H1 (cell line): Measurements from ENCODE around the gene ST3GAL3. TPM values are rescaled to one million over a fixed set of nuclear protein-coding genes. Genes with fewer than 3 reads are reported as not detected.

Experiments used
- CTCF ChIA-PET: fragments of 300-600 bp; sonication (Branson Sonifier 250); formaldehyde crosslinking; loops from one replicate; lab custom pipeline; 2021; ENCODE audit not compliant: partially characterized antibody; lab: Charles Lee
- POLR2A ChIA-PET: fragments of 300-600 bp; sonication (Branson Sonifier 250); formaldehyde crosslinking; loops from one replicate; lab custom pipeline; 2021; ENCODE audit warnings: inconsistent platforms; ENCODE audit not compliant: partially characterized antibody; lab: Charles Lee
- DNase-seq, 2 experiments: peaks; one replicate each; pipeline versions ENCODE4 v3.0.0 to v3.0.0-alpha.2; 2010 to 2022; ENCODE audit warnings: low spot score in 2 of 2, low read depth in 1 of 2, mixed read lengths in 1 of 2
- FAIRE-seq: peaks from 2 replicates; lab custom pipeline; 2011; peaks lifted over from hg19 to GRCh38; lab: Jason Lieb, UNC
- H2AFZ ChIP-seq: 2 replicates; pipeline ENCODE4 v1.8.1; 2012; ENCODE audit warnings: low read length, inconsistent platforms
- H2AK5ac ChIP-seq: 2 replicates; pipeline ENCODE4 v1.6.1; 2013; ENCODE audit warnings: low read depth, low read length
- H2BK120ac ChIP-seq: replicated peaks from 2 replicates; pipeline ENCODE3; 2013; ENCODE audit warnings: low read depth, low read length, inconsistent platforms
- H2BK12ac ChIP-seq: 2 replicates; pipeline ENCODE4 v1.6.1; 2013; ENCODE audit warnings: low read depth, low read length
- H2BK15ac ChIP-seq: 2 replicates; pipeline ENCODE4 v1.6.1; 2013; ENCODE audit warnings: low read length
- H2BK20ac ChIP-seq: 2 replicates; pipeline ENCODE4 v1.6.1; 2013; ENCODE audit warnings: low read length
- H2BK5ac ChIP-seq: 2 replicates; pipeline ENCODE4 v1.6.1; 2013; ENCODE audit warnings: low read depth, low read length
- H3K14ac ChIP-seq: 2 replicates; pipeline ENCODE4 v1.6.1; 2013; ENCODE audit warnings: inconsistent platforms; ENCODE audit not compliant: insufficient read length
- H3K18ac ChIP-seq: 2 replicates; pipeline ENCODE4 v1.6.1; 2013; ENCODE audit warnings: low read length; ENCODE audit errors: extremely low read depth
- H3K23ac ChIP-seq: 2 replicates; pipeline ENCODE4 v1.6.1; 2013; ENCODE audit warnings: inconsistent platforms; ENCODE audit not compliant: insufficient read length
- H3K23me2 ChIP-seq: 2 replicates; pipeline ENCODE4 v1.6.1; 2013; ENCODE audit warnings: low read depth, low read length
- H3K27ac ChIP-seq: 2 replicates; pipeline ENCODE4 v1.6.1; 2011; ENCODE audit warnings: low read depth, low read length, inconsistent platforms
- H3K27me3 ChIP-seq, 4 experiments: replicated peaks in 1 of 4; 1 replicate in 1 of 4; 2 replicates in 3 of 4; pipeline versions ENCODE4 v1.6.1 to v1.8.1; 2011 to 2013; ENCODE audit warnings: low read length in 3 of 4, mild to moderate bottlenecking in 3 of 4, inconsistent platforms in 2 of 4, mixed read lengths in 2 of 4, moderate library complexity in 1 of 4; ENCODE audit not compliant: control insufficient read depth in 3 of 4, insufficient read depth in 3 of 4; ENCODE audit errors: extremely low read depth in 1 of 4
- H3K36me3 ChIP-seq, 4 experiments: 2 replicates each; pipeline versions ENCODE4 v1.6.1 to v1.8.1; 2011 to 2013; ENCODE audit warnings: mild to moderate bottlenecking in 4 of 4, low read length in 3 of 4, moderate library complexity in 2 of 4, control low read depth in 1 of 4, inconsistent platforms in 1 of 4; ENCODE audit not compliant: insufficient read depth in 4 of 4, control insufficient read depth in 2 of 4
- H3K4ac ChIP-seq: replicated peaks from 2 replicates; pipeline ENCODE3; 2013; ENCODE audit warnings: low read length, low read depth, mixed read lengths, inconsistent platforms; ENCODE audit not compliant: insufficient read length
- H3K4me1 ChIP-seq, 4 experiments: replicated peaks in 1 of 4; 1 replicate in 1 of 4; 2 replicates in 3 of 4; pipeline versions ENCODE4 v1.6.1 to v1.8.1; 2011 to 2013; ENCODE audit warnings: low read length in 3 of 4, inconsistent platforms in 2 of 4, mixed read lengths in 1 of 4; ENCODE audit not compliant: insufficient read depth in 4 of 4, control insufficient read depth in 3 of 4
- H3K4me2 ChIP-seq, 2 experiments: 2 replicates each; pipeline versions ENCODE4 v1.6.1 to v1.8.1; 2011 to 2013; ENCODE audit warnings: low read depth in 2 of 2, low read length in 2 of 2, control low read depth in 1 of 2, inconsistent platforms in 1 of 2, mild to moderate bottlenecking in 1 of 2; ENCODE audit not compliant: insufficient read depth in 1 of 2
- H3K4me3 ChIP-seq, 4 experiments: fragments of 200-600, 300-600 bp in 1 of 4; sonication (generic), shearing (Covaris generic), sonication (Bioruptor Twin) in 1 of 4; 2 replicates each; pipeline versions ENCODE4 v1.5.1 to v1.8.1; 2011 to 2016; ENCODE audit warnings: low read length in 4 of 4, low read depth in 3 of 4, control low read depth in 2 of 4, inconsistent platforms in 2 of 4, mild to moderate bottlenecking in 2 of 4, mixed read lengths in 1 of 4, moderate library complexity in 1 of 4; ENCODE audit not compliant: insufficient read depth in 2 of 4; ENCODE audit errors: extremely low read depth in 1 of 4
- H3K56ac ChIP-seq: replicated peaks from 2 replicates; pipeline ENCODE3; 2013; ENCODE audit warnings: low read depth, mild to moderate bottlenecking, mixed read lengths, low read length, inconsistent platforms; ENCODE audit not compliant: insufficient read length
- H3K79me1 ChIP-seq: 2 replicates; pipeline ENCODE4 v1.6.1; 2013; ENCODE audit warnings: low read depth, low read length, control low read depth
- H3K79me2 ChIP-seq, 2 experiments: 2 replicates each; pipeline versions ENCODE4 v1.6.1 to v1.8.1; 2012 to 2013; ENCODE audit warnings: low read length in 2 of 2, mild to moderate bottlenecking in 2 of 2, inconsistent platforms in 1 of 2; ENCODE audit not compliant: insufficient read depth in 2 of 2, control insufficient read depth in 1 of 2
- H3K9ac ChIP-seq, 4 experiments: replicated peaks in 1 of 4; 1 replicate in 1 of 4; 2 replicates in 3 of 4; pipeline versions ENCODE4 v1.6.1 to v1.8.1; 2011 to 2013; ENCODE audit warnings: low read depth in 3 of 4, low read length in 3 of 4, control low read depth in 2 of 4, mild to moderate bottlenecking in 2 of 4, moderate library complexity in 2 of 4, inconsistent platforms in 1 of 4; ENCODE audit errors: extremely low read depth in 1 of 4
- H3K9me3 ChIP-seq, 2 experiments: 2 replicates each; pipeline versions ENCODE4 v1.6.1 to v1.8.1; 2012 to 2013; ENCODE audit warnings: mild to moderate bottlenecking in 2 of 2, moderate library complexity in 2 of 2, control low read depth in 1 of 2, inconsistent platforms in 1 of 2, low read depth in 1 of 2, low read length in 1 of 2, mixed read lengths in 1 of 2; ENCODE audit not compliant: insufficient read depth in 2 of 2
- H4K20me1 ChIP-seq, 2 experiments: replicated peaks in 1 of 2; 2 replicates each; pipeline versions ENCODE3 to v1.8.1; 2011 to 2013; ENCODE audit warnings: inconsistent platforms in 2 of 2, low read length in 2 of 2, mild to moderate bottlenecking in 1 of 2; ENCODE audit not compliant: insufficient read depth in 2 of 2, control insufficient read depth in 1 of 2
- H4K5ac ChIP-seq: 2 replicates; pipeline ENCODE4 v1.6.1; 2013; ENCODE audit warnings: low read length, low read depth, mixed read lengths, inconsistent platforms; ENCODE audit not compliant: insufficient read length
- H4K8ac ChIP-seq: 2 replicates; pipeline ENCODE4 v1.8.0; 2013; ENCODE audit warnings: mild to moderate bottlenecking, moderate library complexity, low read length, inconsistent platforms; ENCODE audit not compliant: insufficient read depth; ENCODE audit errors: extremely low read depth
- H4K91ac ChIP-seq: replicated peaks from 2 replicates; pipeline ENCODE3; 2013; ENCODE audit warnings: low read length, mixed read lengths, inconsistent platforms; ENCODE audit not compliant: insufficient read length
- GABPA ChIP-seq: IDR thresholded peaks from 2 replicates; pipeline ENCODE4 v1.6.1; 2011; ENCODE audit warnings: mild to moderate bottlenecking, low read length, moderate library complexity, borderline replicate concordance; ENCODE audit not compliant: insufficient read depth
- KDM1A ChIP-seq: fragments of 200-600, 300-600 bp; sonication (generic); IDR thresholded peaks from 2 replicates; pipeline ENCODE4 v1.7.1; 2016; ENCODE audit warnings: mild to moderate bottlenecking, low read length, borderline replicate concordance
- KDM4A ChIP-seq: IDR thresholded peaks from one replicate; pipeline ENCODE4 v1.7.1; 2012; ENCODE audit warnings: low read depth, mild to moderate bottlenecking, moderate library complexity, low read length, inconsistent platforms; ENCODE audit not compliant: severe bottlenecking
- PHF8 ChIP-seq: fragments of 200-600 bp; sonication (generic); conservative IDR thresholded peaks from 2 replicates; pipeline ENCODE4 v1.7.1; 2012; ENCODE audit warnings: low read depth, mild to moderate bottlenecking, inconsistent platforms, low read length, moderate library complexity
- TAF7 ChIP-seq: optimal IDR thresholded peaks from 2 replicates; pipeline ENCODE3; 2011; ENCODE audit warnings: low read depth, mild to moderate bottlenecking, inconsistent platforms, low read length, moderate library complexity, borderline replicate concordance
- TCF12 ChIP-seq: IDR thresholded peaks from 2 replicates; pipeline ENCODE4 v1.6.1; 2011; ENCODE audit warnings: low read depth, mild to moderate bottlenecking, low read length
- WGBS, 2 experiments: shearing (Covaris generic) in 1 of 2; methylation state at CpG; one replicate each; pipeline versions ENCODE4 v1.1.6 to v1.1.7; 2013 to 2015; ENCODE audit warnings: low lambda C conversion rate in 2 of 2, mixed read lengths in 2 of 2, inconsistent platforms in 1 of 2, low coverage in 1 of 2, missing lambda C conversion rate in 1 of 2; ENCODE audit not compliant: insufficient replicate concordance in 2 of 2, insufficient coverage in 1 of 2, insufficient read length in 1 of 2; ENCODE audit errors: extremely low coverage in 1 of 2, missing lambda C conversion rate in 1 of 2; 5-methylcytosine and 5-hydroxymethylcytosine counted together
- polyA plus RNA-seq, 7 experiments: library from polyadenylated mRNA; depleted of rRNA in 3 of 7; stranded (reverse) in 5 of 7; unstranded in 2 of 7; fragments of >200 nt in 5 of 7; fragments of 200-250 nt in 2 of 7; gene quantifications; 1 replicate in 5 of 7; 2 replicates in 1 of 7; 4 replicates in 1 of 7; pipeline versions ENCODE4 v1.2.1 to v1.2.3, GENCODE V29; 2011 to 2013; ENCODE audit warnings: missing spikeins in 2 of 7, mixed read lengths in 2 of 7
- total RNA-seq: library from RNA; stranded (reverse); fragmentation: NEBNext Ultra II Directional; extraction: Animal tissue kit (Norgen Biotek cat#: 25700); gene quantifications from 2 replicates; pipeline ENCODE4 v1.2.1, GENCODE V29; 2021

Gene ST3GAL3
- total and polyA plus RNA-seq, 2 of the 8 experiments (the other 6 are each of a cell fraction or from before 2014, with no cell fraction given), result 6.8 to 7.0 TPM

DNA sequence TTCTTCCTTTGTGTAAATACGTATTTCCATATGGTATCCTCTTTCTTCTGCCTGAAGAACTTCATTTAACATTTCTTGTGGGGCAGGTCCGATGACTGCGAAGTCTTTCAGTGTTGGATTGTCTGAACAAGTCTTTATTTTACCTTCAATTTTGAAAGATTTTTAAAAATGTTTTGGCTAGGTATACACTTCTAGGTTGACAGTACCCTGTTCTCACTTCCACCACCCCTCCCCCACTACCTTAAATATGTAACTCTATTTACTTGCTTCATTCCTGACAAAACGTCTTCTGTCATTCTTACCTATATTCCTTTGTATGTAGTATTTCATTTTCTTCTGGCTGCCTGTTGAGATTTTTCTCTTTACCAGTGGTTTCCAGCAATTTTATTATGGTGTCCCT, 140.5 kb downstream of the ST3GAL3 start:
- Histone ChIP-seq H2BK20ac (no peak overlapping the region), H2BK120ac (no peak overlapping the region), H4K20me1 (no peaks in the 10 kb centered on the region), H3K9me3 (peaks cover 2 to 5% of the 10 kb centered on the region in 2 experiments; a peak in 3 of 4 replicates), H3K56ac (no peak overlapping the region), H4K5ac (no peak overlapping the region), H3K9ac (no peak overlapping the region), H3K79me1 (no peaks in the 10 kb centered on the region), H2AK5ac (no peak overlapping the region), H3K4me1 (peaks cover 0 to 2% (median under 1%) of the 10 kb centered on the region in 4 experiments; a peak in 2 of 7 replicates), H2BK5ac (no peak overlapping the region), H3K4me2 (no peak overlapping the region), H3K23ac (no peak overlapping the region), H2AFZ (no peak overlapping the region), H3K18ac (no peak overlapping the region), H3K27me3 (no peaks in the 10 kb centered on the region), H2BK12ac (no peak overlapping the region), H2BK15ac (no peak overlapping the region), H3K79me2 (no peaks in the 10 kb centered on the region), H4K91ac (no peak overlapping the region), H4K8ac (no peak overlapping the region), H3K23me2 (no peaks in the 10 kb centered on the region), H3K36me3 (peaks cover 0 to 10% (median 0%) of the 10 kb centered on the region in 4 experiments; a peak in 2 of 8 replicates), H3K4ac (no peak overlapping the region), H3K4me3 (no peak overlapping the region), H3K14ac (no peak overlapping the region), H3K27ac (no peak overlapping the region)
- POLR2A ChIA-PET, result no interaction called here
- WGBS, 2 experiments, result 92% methylated on average over 4 of the region's 4 CpGs; no CpG with 5 or more reads in 1 of the 2 experiments
- CTCF ChIA-PET, result no interaction called here
- TF ChIP-seq TCF12 (no peak), PHF8 (no peak), KDM1A (peak; percentile 59; the same call in 1 of the 2 replicates), TAF7 (no peak), GABPA (no peak), KDM4A (no peak)
- DNase-seq (no peak), FAIRE-seq (no peak)
